GM12872 (cell line): Measurements from ENCODE around the gene TINAGL1.

Experiments
- TF ChIP-seq, protein P1 (sequence below): IDR thresholded peaks from 3 replicates; pipeline ENCODE4 v1.5.1; 2011; ENCODE audit warnings: low read depth, mild to moderate bottlenecking, low read length, moderate library complexity; ENCODE audit not compliant: insufficient read depth

The TINAGL1 gene

DNA sequence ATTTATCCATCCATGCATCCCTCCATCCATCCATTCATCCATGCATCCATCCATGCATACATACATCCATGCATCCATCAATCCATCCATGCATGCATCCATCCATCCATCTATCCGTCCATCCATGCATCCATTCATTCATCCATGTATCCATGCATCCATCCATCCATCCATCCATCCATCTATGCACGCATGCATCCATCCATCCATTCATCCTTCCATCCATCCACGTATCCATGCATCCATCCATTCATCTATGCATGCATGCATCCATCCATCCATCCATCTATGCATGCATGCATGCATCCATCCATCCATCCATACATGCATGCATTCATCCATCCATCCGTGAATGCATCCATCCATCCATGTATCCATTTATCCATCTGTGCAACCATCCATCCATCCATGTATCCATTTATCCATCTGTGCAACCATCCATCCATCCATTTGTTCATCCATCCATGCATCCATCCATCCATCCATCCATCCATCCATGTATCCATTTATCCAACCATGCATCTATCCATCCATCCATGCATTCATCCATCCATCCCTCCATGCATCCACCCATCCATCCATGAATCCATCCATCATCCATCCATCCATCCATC is 30.3 kb upstream of the TINAGL1 start:
- TF ChIP-seq, protein P1, sequence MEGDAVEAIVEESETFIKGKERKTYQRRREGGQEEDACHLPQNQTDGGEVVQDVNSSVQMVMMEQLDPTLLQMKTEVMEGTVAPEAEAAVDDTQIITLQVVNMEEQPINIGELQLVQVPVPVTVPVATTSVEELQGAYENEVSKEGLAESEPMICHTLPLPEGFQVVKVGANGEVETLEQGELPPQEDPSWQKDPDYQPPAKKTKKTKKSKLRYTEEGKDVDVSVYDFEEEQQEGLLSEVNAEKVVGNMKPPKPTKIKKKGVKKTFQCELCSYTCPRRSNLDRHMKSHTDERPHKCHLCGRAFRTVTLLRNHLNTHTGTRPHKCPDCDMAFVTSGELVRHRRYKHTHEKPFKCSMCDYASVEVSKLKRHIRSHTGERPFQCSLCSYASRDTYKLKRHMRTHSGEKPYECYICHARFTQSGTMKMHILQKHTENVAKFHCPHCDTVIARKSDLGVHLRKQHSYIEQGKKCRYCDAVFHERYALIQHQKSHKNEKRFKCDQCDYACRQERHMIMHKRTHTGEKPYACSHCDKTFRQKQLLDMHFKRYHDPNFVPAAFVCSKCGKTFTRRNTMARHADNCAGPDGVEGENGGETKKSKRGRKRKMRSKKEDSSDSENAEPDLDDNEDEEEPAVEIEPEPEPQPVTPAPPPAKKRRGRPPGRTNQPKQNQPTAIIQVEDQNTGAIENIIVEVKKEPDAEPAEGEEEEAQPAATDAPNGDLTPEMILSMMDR: no peak

DNA sequence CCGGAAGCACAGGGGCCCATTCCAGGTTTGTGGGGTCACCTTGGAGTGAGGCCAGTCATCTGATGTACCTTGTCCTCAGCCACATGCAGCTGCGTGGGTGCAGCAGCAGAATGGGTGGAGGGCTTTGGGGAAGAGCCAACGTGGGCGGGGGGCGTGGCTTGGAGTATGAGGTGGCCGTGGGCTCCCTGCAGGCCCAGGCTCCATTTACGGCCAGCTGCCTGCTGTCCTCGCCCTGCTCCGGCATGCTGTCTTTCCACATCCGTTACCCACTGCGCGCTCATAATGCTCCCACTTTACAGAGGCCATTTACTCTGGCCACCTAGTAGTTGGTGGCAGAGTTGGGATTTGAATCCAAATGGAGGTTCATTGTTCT is 27.8 kb upstream of the TINAGL1 start:
- TF ChIP-seq, protein P1: no peak

DNA sequence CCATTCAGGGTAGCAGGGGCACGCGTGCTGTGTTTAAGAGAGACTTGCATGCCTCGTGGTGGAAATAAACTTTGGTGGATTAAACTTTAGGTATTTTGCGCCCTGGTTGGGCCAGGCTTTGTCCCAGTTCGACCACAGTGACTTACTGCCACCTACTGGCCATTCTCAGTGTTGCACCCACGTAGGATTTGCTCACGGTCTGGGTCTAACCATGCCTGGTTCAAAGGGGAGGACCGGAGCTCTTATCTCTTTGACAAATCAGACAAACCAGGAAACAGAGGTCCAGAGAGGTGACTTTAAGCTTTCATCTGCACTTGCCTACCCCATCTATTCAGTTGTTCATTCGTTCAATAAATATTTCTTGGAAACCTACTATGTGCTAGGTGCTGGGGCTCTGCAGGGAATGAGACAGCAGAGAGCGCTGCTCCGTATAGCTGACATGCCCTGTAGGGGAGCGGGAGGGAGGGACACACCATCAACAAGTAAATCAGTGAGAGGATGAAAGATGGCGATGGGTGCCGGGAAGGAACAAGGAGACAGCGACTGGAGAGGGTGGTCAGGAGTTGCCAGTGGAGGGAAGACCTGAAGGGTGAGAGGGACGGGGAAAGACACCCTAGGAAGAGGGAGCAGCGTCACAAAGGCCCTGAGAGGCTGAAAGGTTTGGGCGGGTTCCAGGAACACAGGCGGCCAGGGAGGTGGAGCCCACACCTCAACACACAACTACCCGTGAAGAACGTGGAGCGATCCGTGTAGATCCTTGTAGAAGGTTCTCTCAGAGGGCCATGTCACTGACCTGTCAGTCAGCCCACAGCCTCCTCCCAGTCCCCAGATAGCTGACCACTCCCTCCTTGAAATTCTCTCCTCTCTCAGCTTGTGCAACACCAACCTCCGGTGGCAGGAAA is 27.2 kb upstream of the TINAGL1 start:
- TF ChIP-seq, protein P1: peak; percentile 89

DNA sequence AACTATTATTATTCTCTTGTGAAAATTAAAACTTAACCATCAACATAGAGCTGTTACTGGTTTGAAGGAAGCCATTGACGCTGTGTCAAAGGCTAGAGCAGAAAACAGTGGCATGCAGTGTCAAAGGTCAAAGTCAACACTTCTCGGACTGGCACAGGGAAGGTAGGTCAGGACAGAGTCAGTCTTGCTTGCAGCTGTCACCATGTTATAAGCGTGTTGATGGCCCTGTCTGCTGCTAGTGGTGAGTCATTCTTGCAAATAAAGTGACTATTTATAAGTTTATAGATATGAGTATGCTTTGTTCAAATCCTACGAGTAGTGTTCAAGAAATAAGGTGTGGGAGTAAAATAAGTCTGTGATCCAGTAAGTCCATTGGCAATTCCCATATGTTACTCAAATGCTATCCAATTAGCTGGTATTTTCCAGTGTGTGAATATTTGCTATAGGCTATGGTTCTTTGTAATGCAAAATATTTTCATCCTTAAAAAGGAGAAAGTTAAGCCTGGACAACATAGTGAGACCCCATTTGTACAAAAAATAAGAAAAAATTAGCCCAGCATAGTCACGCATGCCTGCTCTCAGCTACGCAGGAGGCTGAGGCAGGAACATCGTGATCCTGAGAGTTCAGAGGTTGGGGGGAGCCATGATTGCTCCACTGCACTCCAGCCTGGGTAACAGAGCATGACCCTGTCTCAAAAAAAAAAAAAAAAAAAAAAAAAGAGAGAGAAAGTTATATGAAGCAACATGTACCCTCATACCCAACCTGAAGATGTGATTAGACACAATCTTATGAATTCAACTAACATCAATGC is 26.3 kb upstream of the TINAGL1 start:
- TF ChIP-seq, protein P1: no peak

DNA sequence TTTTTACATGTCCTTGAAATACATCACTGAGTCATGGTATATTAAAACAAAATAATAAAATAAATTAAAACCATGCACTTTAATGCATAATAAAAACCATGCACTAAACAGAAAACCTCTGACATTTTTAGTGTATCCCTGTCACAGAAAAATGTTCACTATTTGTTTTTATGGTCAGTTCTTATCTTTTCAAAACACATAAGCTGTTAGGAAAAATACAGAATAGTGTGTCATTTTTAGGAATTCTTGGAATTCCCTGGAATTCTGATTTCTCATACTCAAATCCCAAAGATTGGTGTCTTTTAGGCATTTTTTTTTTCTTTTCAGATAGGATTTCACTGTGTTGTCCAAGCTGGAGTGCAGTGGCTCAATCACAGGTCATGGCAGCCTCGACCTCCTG is 25.1 kb upstream of the TINAGL1 start:
- TF ChIP-seq, protein P1: no peak

DNA sequence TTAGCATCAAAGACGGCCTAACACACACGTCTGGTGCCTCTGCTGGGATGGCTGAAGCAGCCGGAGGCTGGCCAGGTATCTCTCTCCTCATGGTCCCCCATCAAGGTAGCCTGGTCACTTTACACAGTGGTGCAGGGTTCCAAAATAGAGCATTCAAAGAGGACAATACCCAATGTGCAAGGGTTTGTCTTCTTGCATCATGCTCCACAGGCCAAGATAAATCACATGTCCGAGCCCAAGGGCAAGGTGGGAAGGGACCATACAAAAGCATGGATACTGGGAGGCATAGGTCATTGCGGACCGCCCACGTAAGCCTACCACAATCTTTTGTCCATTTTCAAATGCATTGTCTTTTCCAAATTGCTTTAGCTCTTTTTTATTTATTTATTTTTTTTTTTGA is 23.8 kb upstream of the TINAGL1 start:
- TF ChIP-seq, protein P1: no peak

DNA sequence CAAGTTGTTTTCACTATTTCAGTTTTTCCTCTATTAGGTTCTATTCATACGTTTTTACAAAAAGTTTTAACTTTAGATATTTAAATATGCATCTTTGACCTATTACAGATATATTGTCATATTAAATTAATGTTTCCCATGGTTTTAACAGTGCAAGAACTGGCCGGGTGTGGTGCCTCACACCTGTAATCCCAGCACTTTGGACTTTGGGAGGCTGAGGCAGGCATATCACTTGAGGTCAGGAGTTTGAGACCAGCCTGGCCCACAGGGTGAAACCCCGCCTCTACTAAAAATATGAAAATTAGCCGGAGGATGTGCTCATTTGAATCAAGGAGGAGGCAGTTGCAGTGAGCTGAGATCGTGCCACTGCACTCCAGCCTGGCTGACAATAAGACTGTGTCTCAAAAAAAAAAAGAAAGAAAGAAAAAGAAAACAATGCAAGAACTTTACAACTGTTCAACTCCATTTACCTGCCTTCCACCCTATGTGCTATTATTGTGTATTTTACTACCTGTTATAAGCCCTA is 19.8 kb upstream of the TINAGL1 start:
- TF ChIP-seq, protein P1: no peak
